A549 (cell line): ENCODE data around the gene FAM110D. TPM values are rescaled to one million over a fixed set of nuclear protein-coding genes. Genes with fewer than 3 reads are reported as not detected.

Experiments used
- ATAC-seq, 2 experiments: fragments of 200-7000 bp in 1 of 2; fragments of >200 bp in 1 of 2; cut with Nextera tagmentation in 1 of 2; cut with Tn5 transposase in 1 of 2; 3 replicates each; pipeline versions ENCODE4 v1.8.0 to v1.9.1; 2018 to 2020; ENCODE audit warnings: mild to moderate bottlenecking in 1 of 2, moderate library complexity in 1 of 2
- CTCF ChIA-PET: fragments of 300-600 bp; sonication (Branson Sonifier 250); formaldehyde crosslinking; extraction: SDS; loops from one replicate; lab custom pipeline; 2021; ENCODE audit warnings: antibody characterized with exemption, inconsistent platforms; lab: Yijun Ruan, JAX
- POLR2A ChIA-PET: fragments of 350-600 bp; formaldehyde crosslinking; extraction: SDS; loops from one replicate; lab custom pipeline; 2021; ENCODE audit warnings: antibody characterized with exemption, inconsistent platforms; lab: Yijun Ruan, JAX
- DNase-seq, 2 experiments: peaks; one replicate each; pipeline versions ENCODE4 v3.0.0 to v3.0.0-alpha.2; 2011 to 2016; ENCODE audit warnings: low read depth in 1 of 2, low spot score in 1 of 2
- FAIRE-seq: peaks from 2 replicates; lab custom pipeline; 2011; peaks lifted over from hg19 to GRCh38; lab: Jason Lieb, UNC
- H3K27ac ChIP-seq, 2 experiments: fragments of >200 bp; sonication (Bioruptor Twin); formaldehyde crosslinking; 3 replicates each; pipeline ENCODE4 v1.5.1; 2016 to 2017
- H3K4me1 ChIP-seq: fragments of >200 bp; sonication (Bioruptor Twin); formaldehyde crosslinking; 3 replicates; pipeline ENCODE4 v1.6.1; 2016
- H3K4me2 ChIP-seq: fragments of >200 bp; sonication (Bioruptor Twin); formaldehyde crosslinking; 3 replicates; pipeline ENCODE4 v1.6.1; 2016
- H3K4me3 ChIP-seq: fragments of >200 bp; sonication (Bioruptor Twin); formaldehyde crosslinking; 3 replicates; pipeline ENCODE4 v1.5.1; 2016
- H3K9me3 ChIP-seq: fragments of >200 bp; sonication (Bioruptor Twin); formaldehyde crosslinking; 3 replicates; pipeline ENCODE4 v1.6.1; 2016
- CBX2 ChIP-seq: fragments of 200-600 bp; sonication (generic); IDR thresholded peaks from 2 replicates; pipeline ENCODE4 v1.6.1; 2016; ENCODE audit warnings: low read depth, mild to moderate bottlenecking, borderline replicate concordance
- CEBPB ChIP-seq, 2 experiments: fragments of >200 bp in 1 of 2; sonication (Bioruptor Twin) in 1 of 2; formaldehyde crosslinking in 1 of 2; IDR thresholded peaks; 2 replicates each; pipeline ENCODE4 v1.6.1; 2012 to 2016
- EHF ChIP-seq: fragments of 250-450 bp; sonication (Bioruptor Pico); IDR thresholded peaks from 2 replicates; pipeline ENCODE4 v1.5.0; 2020; ENCODE audit warnings: mild to moderate bottlenecking
- ELK1 ChIP-seq: fragments of 150-350 bp; IDR thresholded peaks from 2 replicates; pipeline ENCODE4 v1.6.1; 2014; ENCODE audit warnings: low read depth, mild to moderate bottlenecking, low read length
- FOSB ChIP-seq: fragments of 250-450 bp; sonication (Bioruptor Pico); IDR thresholded peaks from 2 replicates; pipeline ENCODE4 v1.5.0; 2020; ENCODE audit warnings: mild to moderate bottlenecking, moderate library complexity
- GATA3 ChIP-seq: IDR thresholded peaks from 2 replicates; pipeline ENCODE4 v1.6.1; 2012; ENCODE audit warnings: borderline replicate concordance
- HEYL ChIP-seq: fragments of 250-450 bp; sonication (Bioruptor Pico); IDR thresholded peaks from 2 replicates; pipeline ENCODE4 v1.8.0; 2021; ENCODE audit warnings: mild to moderate bottlenecking, moderate library complexity
- HMGXB4 ChIP-seq: fragments of 250-450 bp; sonication (Bioruptor Pico); IDR thresholded peaks from 2 replicates; pipeline ENCODE4 v1.5.0; 2021; ENCODE audit warnings: mild to moderate bottlenecking, moderate library complexity, borderline replicate concordance
- HOXA7 ChIP-seq: fragments of 250-450 bp; sonication (Bioruptor Pico); IDR thresholded peaks from 2 replicates; pipeline ENCODE4 v1.5.0; 2020; ENCODE audit warnings: mild to moderate bottlenecking, moderate library complexity
- JUN ChIP-seq, 2 experiments: fragments of >200 bp; sonication (Bioruptor Twin); formaldehyde crosslinking; IDR thresholded peaks; 2 replicates in 1 of 2; 3 replicates in 1 of 2; pipeline ENCODE4 v1.6.1; 2016 to 2017
- KDM1A ChIP-seq: fragments of 200-600 bp; sonication (generic); IDR thresholded peaks from 2 replicates; pipeline ENCODE4 v1.6.1; 2016; ENCODE audit warnings: low read depth, mild to moderate bottlenecking
- MAFK ChIP-seq: fragments of 450-650 bp; IDR thresholded peaks from 2 replicates; pipeline ENCODE4 v1.6.1; 2014; ENCODE audit not compliant: partially characterized antibody
- MAX ChIP-seq: IDR thresholded peaks from 2 replicates; pipeline ENCODE4 v1.6.1; 2012
- MAZ ChIP-seq: fragments of 150-350 bp; IDR thresholded peaks from 2 replicates; pipeline ENCODE4 v1.6.1; 2014; ENCODE audit warnings: antibody characterized with exemption, low read depth, low read length, borderline replicate concordance
- PBX3 ChIP-seq: IDR thresholded peaks from 2 replicates; pipeline ENCODE4 v1.6.1; 2012
- PHF8 ChIP-seq: fragments of 200-600 bp; sonication (generic); IDR thresholded peaks from 2 replicates; pipeline ENCODE4 v1.6.1; 2016; ENCODE audit warnings: low read depth, mild to moderate bottlenecking, antibody characterized with exemption, moderate library complexity, borderline replicate concordance
- RAD21 ChIP-seq, 2 experiments: fragments of >200 bp in 1 of 2; sonication (Bioruptor Twin) in 1 of 2; formaldehyde crosslinking in 1 of 2; IDR thresholded peaks in 1 of 2; conservative IDR thresholded peaks in 1 of 2; 2 replicates in 1 of 2; 3 replicates in 1 of 2; pipeline ENCODE4 v1.6.1; 2012 to 2018; ENCODE audit warnings: inconsistent platforms in 1 of 2
- RARB ChIP-seq: fragments of 250-450 bp; sonication (Bioruptor Pico); IDR thresholded peaks from 2 replicates; pipeline ENCODE4 v1.8.0; 2021; ENCODE audit warnings: mild to moderate bottlenecking, moderate library complexity
- RCOR1 ChIP-seq: fragments of 150-350 bp; IDR thresholded peaks from 2 replicates; pipeline ENCODE4 v1.6.1; 2014; ENCODE audit warnings: antibody characterized with exemption, low read length, low read depth
- TFCP2L1 ChIP-seq: fragments of 250-450 bp; sonication (Bioruptor Pico); IDR thresholded peaks from 2 replicates; pipeline ENCODE4 v1.5.0; 2021; ENCODE audit warnings: mild to moderate bottlenecking
- ZC3H11A ChIP-seq: fragments of 450-650 bp; IDR thresholded peaks from 2 replicates; pipeline ENCODE4 v1.6.1; 2014; ENCODE audit warnings: antibody characterized with exemption, mild to moderate bottlenecking
- WGBS: methylation state at CpG from one replicate; pipeline ENCODE4 v1.1.6; 2017; ENCODE audit errors: missing lambda C conversion rate; 5-methylcytosine and 5-hydroxymethylcytosine counted together
- polyA plus RNA-seq, 4 experiments: library from polyadenylated mRNA; depleted of rRNA in 3 of 4; stranded (reverse); fragments of >200 nt; fragmentation: RNase III in 1 of 4; extraction: RNeasy Plus Mini Kit Qiagen cat#74134 plus additional on column Dnase treatment in 1 of 4; gene quantifications; 2 replicates in 3 of 4; 3 replicates in 1 of 4; pipeline ENCODE4 v1.2.3, GENCODE V29; 2011 to 2017

The FAM110D gene
- polyA plus RNA-seq, 2 of the 4 experiments (the other 2 are of a cell fraction): 0.04 TPM

- DNase-seq: no peak
- no peaks in the 10 kb centered on the region for H3K4me1 ChIP-seq
- no peak overlapping the region for H3K4me3 ChIP-seq
- no peak overlapping the region for H3K4me2 ChIP-seq
- CTCF ChIA-PET: interaction anchor here (2.9 to 4.7 kb wide), 2 partner anchors 12 to 52 kb away, joined by 10 to 22 read pairs; partner anchors contain the start of genes CEP85 and ZNF593
- H3K9me3 ChIP-seq: no peaks in the 10 kb centered on the region
- POLR2A ChIA-PET: no interaction called here
- H3K27ac ChIP-seq: no peak overlapping the region
- FAIRE-seq: no peak
- 69% methylated on average over 8 of the region's 9 CpGs for WGBS
- no peak for ATAC-seq
- TF ChIP-seq HMGXB4 (CRISPR knock-in tag): no peak
- TF ChIP-seq MAZ: no peak
- no peak for TF ChIP-seq ELK1
- no peak for TF ChIP-seq FOSB (CRISPR knock-in tag)
- no peak for TF ChIP-seq PHF8
- no peak for TF ChIP-seq JUN (IDR thresholded peaks at IDR 0.05)
- TF ChIP-seq CEBPB (IDR thresholded peaks at IDR 0.05): no peak
- no peak for TF ChIP-seq RARB
- no peak for TF ChIP-seq HOXA7 (CRISPR knock-in tag)
- no peak for TF ChIP-seq RAD21 (conservative IDR thresholded peaks at IDR 0.05 in 1 of 2, IDR thresholded peaks at IDR 0.05 in 1 of 2)
- TF ChIP-seq HEYL (CRISPR knock-in tag): no peak
- no peak for TF ChIP-seq MAX
- TF ChIP-seq KDM1A: no peak
- TF ChIP-seq EHF: no peak
- TF ChIP-seq CBX2: no peak
- no peak for TF ChIP-seq ZC3H11A
- TF ChIP-seq MAFK: no peak
- TF ChIP-seq, all 56 proteins: peak for 0
Measured at GRCh38 chr1:26181586-26182382, 22.9 kb downstream of the FAM110D start.

- DNase-seq: no peak
- CTCF ChIA-PET: interaction anchor here (2.9 kb wide), 1 partner anchor 52 kb away, joined by 10 read pairs; the partner anchor contains the start of gene CEP85
- Histone ChIP-seq H3K27ac (no peak overlapping the region), H3K4me2 (no peak overlapping the region), H3K9me3 (no peaks in the 10 kb centered on the region), H3K4me3 (no peak overlapping the region), H3K4me1 (no peaks in the 10 kb centered on the region)
- 81% methylated on average over 6 of the region's 7 CpGs for WGBS
- no peak for TF ChIP-seq FOSB (CRISPR knock-in tag)
- no peak for TF ChIP-seq PBX3
- TF ChIP-seq TFCP2L1: no peak
- TF ChIP-seq RCOR1: no peak
- TF ChIP-seq HEYL (CRISPR knock-in tag): no peak
- no peak for TF ChIP-seq GATA3
- no peak for FAIRE-seq
- no peak for ATAC-seq
- POLR2A ChIA-PET: no interaction called here
Measured at GRCh38 chr1:26182383-26182696, 23.5 kb downstream of the FAM110D start.
